Measurements from ENCODE around the gene TP53RK.

Gene TP53RK

DNA sequence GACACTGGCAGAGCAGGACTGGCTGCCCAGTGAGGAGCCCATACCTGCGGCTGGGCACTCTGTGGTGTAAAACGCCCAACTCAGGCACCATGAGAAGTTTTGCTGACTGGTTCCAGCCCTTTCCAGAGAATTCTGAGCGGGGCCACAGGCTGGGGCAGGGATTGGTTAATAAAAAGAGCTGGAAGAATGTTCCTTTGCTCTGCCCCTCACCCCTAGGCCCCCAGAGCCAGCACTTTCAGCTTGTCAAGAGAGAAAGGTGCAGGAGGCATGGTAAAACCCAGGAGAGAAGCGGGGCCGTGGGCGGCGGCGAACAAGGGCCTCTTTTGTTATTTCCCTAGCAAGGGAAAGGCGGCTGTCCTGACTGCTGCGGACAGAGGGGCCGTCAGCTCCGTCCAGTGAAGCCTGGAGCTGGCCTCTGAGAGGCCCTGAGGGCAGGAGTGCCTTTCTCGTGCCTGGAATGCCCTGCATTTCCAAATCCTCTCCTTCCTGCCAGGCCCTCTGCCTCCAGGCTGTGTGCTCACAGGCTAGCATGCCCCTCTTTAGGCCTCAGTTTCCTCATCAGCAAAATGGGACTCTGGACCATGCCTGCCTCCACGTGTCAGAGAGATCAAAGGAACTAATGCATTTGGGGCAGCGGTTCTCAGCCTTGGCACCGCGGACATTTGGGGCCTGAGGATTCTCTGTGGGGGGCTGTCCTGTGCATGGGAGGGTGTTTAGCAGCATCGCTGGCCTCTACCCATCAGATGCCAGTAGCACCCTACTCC, 50.9 kb downstream of the TP53RK start:
- DNase-seq (ENCODE audit: low read depth in 3 of 3): no peak

DNA sequence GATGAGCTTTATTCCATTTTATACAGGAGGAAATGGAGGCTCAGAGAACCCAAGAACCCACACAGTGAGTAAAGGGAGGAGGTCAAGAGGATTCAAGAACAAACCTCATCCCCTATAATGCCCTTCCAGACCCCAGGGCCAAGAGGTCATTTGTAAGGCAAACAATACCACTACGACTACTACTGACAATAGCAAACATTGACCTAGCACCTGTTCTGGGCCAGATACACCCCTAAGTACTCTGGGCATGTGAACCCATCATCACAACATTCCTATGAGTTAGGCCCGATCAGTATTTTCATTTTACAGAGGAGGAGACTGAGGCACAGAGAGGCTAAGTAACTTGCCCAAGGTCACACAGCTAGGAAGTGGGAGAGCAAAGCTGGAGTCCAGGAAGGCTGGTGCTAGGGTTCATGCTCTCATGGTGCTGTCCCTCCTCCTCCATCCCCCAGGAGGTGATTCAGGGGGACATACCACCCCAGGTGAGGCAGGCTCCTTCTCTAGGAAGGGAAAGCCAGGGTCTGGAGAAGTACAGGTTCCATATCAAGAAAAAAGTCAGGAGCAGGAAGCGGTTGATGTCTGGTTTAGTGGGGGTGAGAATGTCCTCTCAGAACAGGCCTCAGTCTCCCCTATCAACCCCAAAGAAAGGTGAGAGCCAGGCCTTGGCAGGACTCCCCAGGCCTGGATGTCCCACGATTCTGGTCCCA, 51.7 kb downstream of the TP53RK start:
- no peak for DNase-seq (ENCODE audit: low read depth in 3 of 3)

DNA sequence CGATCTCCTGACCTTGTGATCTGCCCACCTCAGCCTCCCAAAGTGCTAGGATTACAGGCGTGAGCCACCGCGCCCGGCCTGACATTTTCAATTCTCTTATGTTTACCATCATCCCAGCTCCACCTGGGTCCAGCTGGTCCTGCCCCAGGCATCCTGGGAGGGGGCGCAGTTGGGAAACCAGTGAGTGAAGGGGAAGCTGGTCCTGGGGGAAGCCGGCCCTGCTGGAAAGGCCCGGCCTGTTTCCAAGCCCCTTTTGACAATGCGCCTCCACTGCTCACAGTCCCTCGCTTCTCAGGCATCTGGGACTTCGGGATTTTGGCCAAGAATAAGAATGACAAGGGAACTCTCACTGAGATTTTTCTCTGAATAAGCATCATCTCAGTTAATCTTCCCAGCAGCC, 52.2 kb downstream of the TP53RK start:
- DNase-seq (ENCODE audit: low read depth in 3 of 3): no peak

DNA sequence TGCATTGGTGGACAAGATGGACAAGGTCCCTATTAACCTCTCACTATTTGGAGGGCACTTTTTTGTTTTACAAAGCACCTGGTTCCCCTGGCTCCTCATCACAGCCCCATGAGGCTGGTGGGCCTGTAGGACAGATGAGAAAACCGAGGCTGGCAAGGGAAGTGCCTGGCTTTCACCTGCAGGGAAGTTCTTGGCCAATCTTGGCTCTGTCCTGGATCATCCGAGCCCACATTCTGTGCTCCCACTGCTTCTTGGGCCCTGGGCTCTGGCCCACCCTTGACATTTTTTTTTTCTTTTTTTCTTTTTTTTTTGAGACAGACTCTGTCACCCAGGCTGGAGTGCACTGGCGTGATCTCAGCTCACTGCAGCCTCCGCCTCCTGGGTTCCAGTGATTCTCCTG, 52.7 kb downstream of the TP53RK start:
- DNase-seq (ENCODE audit: low read depth in 3 of 3): no peak

DNA sequence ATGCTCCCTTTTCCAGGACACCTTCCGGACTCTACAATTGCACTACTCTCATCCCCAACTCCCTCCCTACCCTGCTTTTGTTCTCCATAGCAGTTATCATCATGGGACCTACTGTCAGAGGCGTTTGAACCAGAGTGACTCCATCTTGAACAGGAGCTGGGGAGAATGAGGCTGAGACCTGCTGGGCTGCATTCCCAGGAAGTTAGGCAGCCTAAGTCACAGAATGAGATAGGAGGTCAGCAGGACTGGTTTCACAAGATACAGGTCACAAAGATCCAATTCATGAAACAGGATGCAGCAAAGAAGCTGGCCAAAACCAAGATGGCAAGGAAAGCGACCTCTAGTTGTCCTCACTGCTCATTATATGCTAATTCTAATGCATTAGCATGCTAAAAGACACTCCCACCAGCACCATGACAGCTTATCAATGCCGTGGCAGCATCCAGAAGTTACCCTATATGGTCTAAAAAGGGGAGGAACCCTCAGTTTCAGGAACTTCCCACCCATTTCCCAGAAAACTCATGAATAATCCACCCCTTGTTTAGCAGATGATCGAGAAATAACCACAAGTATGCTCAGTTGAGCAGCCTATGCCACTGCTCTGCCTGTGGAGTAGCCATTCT, 53.6 kb downstream of the TP53RK start:
- no peak for DNase-seq (ENCODE audit: low read depth in 3 of 3)

- DNase-seq (ENCODE audit: low read depth in 3 of 3): no peak
These were observed 54.7 kb downstream of the TP53RK start for GRCh38 chr20:46634528-46634927.
